Mononuclear cell (primary cell): ENCODE results near the gene MPDZ. TPM values are rescaled to one million over a fixed set of nuclear protein-coding genes. Genes with fewer than 3 reads are reported as not detected.

Experiments used
- H3K27me3 ChIP-seq: 2 replicates; pipeline ENCODE4 v1.6.0; 2011; ENCODE audit warnings: low read length, control low read depth; ENCODE audit not compliant: insufficient read depth
- H3K4me1 ChIP-seq: 2 replicates; pipeline ENCODE4 v1.5.1; 2011; ENCODE audit warnings: mild to moderate bottlenecking, low read length, control low read depth; ENCODE audit not compliant: insufficient read depth
- H3K4me3 ChIP-seq: 2 replicates; pipeline ENCODE4 v1.5.1; 2011; ENCODE audit warnings: mild to moderate bottlenecking, low read length, moderate library complexity
- H3K9me3 ChIP-seq: 2 replicates; pipeline ENCODE4 v1.5.1; 2011; ENCODE audit warnings: low read depth, mild to moderate bottlenecking, control low read depth, low read length
- total RNA-seq: library from RNA; depleted of rRNA; stranded (reverse); fragments of >200 nt; gene quantifications from one replicate; pipeline ENCODE4 v1.2.3, GENCODE V29; 2012

The MPDZ gene, protein sequence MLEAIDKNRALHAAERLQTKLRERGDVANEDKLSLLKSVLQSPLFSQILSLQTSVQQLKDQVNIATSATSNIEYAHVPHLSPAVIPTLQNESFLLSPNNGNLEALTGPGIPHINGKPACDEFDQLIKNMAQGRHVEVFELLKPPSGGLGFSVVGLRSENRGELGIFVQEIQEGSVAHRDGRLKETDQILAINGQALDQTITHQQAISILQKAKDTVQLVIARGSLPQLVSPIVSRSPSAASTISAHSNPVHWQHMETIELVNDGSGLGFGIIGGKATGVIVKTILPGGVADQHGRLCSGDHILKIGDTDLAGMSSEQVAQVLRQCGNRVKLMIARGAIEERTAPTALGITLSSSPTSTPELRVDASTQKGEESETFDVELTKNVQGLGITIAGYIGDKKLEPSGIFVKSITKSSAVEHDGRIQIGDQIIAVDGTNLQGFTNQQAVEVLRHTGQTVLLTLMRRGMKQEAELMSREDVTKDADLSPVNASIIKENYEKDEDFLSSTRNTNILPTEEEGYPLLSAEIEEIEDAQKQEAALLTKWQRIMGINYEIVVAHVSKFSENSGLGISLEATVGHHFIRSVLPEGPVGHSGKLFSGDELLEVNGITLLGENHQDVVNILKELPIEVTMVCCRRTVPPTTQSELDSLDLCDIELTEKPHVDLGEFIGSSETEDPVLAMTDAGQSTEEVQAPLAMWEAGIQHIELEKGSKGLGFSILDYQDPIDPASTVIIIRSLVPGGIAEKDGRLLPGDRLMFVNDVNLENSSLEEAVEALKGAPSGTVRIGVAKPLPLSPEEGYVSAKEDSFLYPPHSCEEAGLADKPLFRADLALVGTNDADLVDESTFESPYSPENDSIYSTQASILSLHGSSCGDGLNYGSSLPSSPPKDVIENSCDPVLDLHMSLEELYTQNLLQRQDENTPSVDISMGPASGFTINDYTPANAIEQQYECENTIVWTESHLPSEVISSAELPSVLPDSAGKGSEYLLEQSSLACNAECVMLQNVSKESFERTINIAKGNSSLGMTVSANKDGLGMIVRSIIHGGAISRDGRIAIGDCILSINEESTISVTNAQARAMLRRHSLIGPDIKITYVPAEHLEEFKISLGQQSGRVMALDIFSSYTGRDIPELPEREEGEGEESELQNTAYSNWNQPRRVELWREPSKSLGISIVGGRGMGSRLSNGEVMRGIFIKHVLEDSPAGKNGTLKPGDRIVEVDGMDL (N-terminal part only)
- total RNA-seq = 1.3 TPM

DNA sequence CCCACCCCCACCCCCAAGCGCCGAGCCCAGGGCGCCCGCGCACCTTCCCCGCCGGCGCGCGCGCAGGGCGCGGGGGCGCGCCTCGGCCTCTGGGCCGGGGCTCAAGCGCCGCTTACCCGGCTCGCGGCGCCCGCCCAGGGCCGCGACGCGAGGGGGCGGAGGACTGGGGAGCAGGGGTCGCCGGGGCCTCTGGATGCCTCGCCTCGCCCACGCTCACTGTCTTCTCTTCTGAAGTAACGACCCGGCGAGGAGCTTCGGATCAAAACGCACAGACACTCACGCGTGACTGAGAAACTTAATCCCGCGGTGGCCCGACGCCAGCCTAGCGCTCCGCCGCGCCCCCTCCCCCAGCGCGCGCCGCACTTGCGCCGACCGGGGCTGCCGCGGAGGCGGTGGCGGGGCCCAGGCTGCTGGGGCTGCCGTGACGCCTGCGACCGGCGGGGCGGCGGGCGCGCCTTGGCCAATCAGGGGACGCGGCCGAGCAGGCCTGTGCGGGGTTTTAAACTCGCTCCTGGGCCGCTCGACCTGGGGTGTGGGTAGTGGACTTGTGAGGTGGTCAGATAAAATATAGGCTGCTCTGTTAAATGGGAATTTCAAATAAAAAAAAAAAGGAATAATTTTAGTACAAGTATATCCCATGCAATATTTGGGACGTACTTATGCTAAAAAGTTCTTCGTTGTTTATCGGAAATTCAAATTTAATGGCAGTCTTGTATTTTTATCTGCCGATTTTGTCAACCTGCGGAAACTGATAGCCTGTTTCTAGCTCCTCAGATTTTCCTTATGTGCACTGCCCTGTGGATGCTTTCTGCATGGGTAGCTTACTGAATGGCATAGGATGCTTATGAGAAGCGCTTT, at the start of gene MPDZ:
Gene MPDZ, minus strand, starts transcription at position 409 of the 858 bp plus-strand sequence. CDS start 29,377 bp downstream, outside the sequence.
- H3K4me1 ChIP-seq = no peaks in the 10 kb centered on the region
- peaks cover 19% of the 10 kb centered on the region for H3K27me3 ChIP-seq
- no peak within 1 kb of the TSS for H3K4me3 ChIP-seq
- H3K9me3 ChIP-seq = no peaks in the 10 kb centered on the region

DNA sequence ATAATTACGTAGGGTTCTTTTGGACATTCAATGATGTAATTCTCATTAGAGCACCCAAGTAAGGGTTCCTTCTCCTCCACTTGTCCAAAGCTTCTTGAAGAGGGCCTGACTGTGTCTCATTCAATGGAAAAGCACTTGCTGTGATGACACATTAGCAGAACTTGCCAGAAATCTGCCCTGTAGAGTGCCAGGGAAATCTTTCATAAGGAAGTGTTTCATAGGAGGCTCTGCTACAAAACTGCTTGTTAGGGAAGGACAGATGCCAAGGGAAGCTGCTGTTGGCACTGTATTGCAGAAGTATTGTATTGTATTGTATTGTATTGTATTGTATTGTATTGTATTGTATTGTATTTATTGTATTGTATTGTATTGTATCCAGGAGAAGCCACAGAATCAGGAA, 45.5 kb upstream of the MPDZ start:
- Histone ChIP-seq H3K27me3 (no peaks in the 10 kb centered on the region), H3K4me1 (no peaks in the 10 kb centered on the region), H3K4me3 (no peak overlapping the region), H3K9me3 (no peaks in the 10 kb centered on the region)

DNA sequence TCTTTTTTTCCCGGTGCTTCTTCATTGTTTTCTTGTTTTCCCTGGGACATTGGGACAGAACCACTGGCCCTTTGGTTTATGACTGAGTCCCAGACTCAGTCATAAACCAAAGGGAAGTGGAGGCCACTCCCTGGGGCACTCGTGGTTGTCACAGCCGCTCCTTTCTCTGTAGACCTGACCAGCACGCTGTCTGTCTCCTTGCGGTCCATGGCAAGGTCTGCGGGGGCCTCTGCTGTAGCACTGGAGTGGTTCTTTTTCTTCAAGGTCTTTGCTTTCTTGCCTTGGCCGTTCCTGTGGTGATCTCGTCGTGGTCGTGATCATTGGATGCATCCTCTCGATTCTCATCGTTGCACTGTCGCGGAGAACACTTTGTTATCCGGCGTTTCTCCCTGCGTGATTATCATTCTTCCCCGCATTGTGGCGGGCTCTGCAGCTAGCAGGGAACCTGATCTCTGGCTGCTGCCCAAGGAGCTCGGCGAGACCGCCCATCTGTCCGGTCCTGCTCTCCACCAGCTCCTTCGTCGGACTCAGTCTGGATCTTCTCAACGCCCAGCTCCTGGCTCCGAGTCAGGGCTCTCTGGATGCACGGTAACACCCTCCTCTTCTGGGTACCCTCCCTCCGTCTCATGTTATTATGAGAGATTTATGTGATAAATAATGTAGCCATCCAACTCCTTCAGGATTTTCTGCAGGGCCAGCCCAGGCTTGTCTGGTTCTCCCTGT, 43.5 kb upstream of the MPDZ start:
- H3K9me3 ChIP-seq = peaks cover 2% of the 10 kb centered on the region
- no peak overlapping the region for H3K4me3 ChIP-seq
- no peaks in the 10 kb centered on the region for H3K27me3 ChIP-seq
- no peaks in the 10 kb centered on the region for H3K4me1 ChIP-seq

DNA sequence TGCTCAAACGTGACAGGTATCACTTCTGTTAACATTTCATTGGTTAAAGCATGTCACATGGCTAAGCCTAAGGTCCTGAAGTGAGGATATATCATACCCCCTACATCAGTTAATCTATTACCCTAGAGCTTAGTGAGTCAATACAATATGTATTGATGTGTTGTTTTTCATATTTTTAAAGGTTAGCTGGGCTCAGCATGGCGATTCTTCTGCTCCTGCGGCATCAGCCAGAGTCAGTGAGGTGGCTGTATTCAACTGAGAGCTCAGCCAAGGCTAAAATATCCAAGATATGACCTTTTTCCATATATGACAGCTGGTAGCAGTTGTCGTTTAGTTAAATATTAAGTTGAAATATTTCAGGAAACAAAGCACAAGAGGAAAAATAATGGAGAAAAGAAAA, 38.5 kb upstream of the MPDZ start:
- H3K27me3 ChIP-seq = no peaks in the 10 kb centered on the region
- H3K4me3 ChIP-seq = no peak overlapping the region
- H3K4me1 ChIP-seq = no peaks in the 10 kb centered on the region
- peaks cover 6% of the 10 kb centered on the region for H3K9me3 ChIP-seq

DNA sequence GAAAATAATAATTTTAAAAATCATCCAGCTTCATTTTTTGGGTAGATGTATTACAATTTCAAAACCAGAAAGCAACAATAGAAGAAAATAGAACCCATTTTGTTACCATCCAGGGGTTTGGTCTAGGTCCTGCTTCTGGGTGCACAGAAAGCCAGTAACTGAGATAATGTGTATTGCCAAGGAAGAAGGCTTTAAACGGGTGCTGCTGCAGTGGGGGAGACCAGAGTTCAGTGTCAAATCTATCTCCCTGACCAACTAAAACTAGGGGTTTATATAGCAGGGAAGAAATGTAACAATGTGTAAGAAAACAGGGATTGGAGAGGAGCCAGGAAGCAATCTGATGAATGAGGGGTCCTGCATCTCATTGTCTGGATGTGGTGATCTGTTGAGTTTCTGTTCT, 17.5 kb upstream of the MPDZ start:
- H3K4me3 ChIP-seq = no peak overlapping the region
- no peaks in the 10 kb centered on the region for H3K4me1 ChIP-seq
- no peaks in the 10 kb centered on the region for H3K27me3 ChIP-seq
- H3K9me3 ChIP-seq = no peaks in the 10 kb centered on the region

DNA sequence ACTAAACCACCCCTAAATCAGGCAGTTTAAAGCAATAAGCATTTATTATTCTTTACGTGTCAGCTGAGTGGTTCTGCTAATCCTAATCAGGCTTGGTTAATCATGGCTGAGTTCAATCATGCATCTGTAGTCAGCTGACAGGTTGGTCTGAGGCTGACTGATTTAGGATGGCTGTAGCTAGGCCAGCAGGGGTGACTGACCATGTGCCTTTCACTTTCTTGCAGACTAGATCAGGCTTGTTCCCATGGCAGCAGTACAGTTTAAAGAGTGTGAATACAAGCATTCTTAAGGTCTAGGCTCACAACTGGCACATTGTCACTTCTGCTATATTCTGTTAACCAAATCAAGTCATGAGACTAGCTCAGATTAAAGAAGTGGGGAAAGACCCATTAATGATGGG, 16.1 kb upstream of the MPDZ start:
- Histone ChIP-seq H3K4me1 (no peaks in the 10 kb centered on the region), H3K9me3 (no peaks in the 10 kb centered on the region), H3K27me3 (no peaks in the 10 kb centered on the region), H3K4me3 (no peak overlapping the region)

DNA sequence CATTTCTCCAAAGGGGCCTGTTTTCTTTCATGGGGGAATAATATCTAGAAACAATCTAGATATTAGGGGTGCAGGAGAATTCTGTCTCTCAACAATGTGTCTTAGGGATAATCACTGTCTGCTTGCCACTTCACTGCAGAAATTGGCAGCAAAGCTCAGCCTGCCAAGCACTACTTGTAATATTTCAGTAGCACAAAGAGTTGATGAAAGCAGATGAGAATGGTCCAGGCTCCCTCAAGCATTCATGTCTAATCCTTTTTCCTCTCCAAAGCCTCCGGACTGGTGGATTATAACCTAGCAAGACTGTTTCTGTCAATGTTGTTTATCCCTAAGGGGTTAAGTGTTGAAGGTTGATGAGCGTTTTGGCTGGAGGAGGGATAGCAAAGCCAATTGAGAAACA, 13.3 kb upstream of the MPDZ start:
- H3K9me3 ChIP-seq = no peaks in the 10 kb centered on the region
- H3K4me1 ChIP-seq = no peaks in the 10 kb centered on the region
- no peak overlapping the region for H3K4me3 ChIP-seq
- H3K27me3 ChIP-seq = no peaks in the 10 kb centered on the region

DNA sequence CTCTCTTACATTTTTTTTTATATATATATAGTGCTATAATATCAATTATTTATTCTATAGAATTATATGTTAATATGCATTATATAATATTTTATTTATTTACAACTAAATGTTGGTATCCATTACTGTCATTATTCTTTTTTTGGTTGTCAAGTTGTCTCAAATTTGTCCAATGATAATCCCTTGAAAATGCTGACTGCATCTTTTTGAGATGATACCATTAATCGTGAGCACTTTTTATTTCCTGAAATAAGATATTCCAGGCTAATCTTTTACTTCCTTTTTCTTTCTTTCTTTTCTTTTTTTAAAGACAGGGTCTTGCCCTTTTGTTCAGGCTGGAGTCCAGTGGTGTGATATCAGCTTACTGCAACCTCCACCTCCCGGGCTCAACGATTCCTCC, 12.7 kb upstream of the MPDZ start:
- Histone ChIP-seq H3K27me3 (no peaks in the 10 kb centered on the region), H3K4me1 (no peaks in the 10 kb centered on the region), H3K4me3 (no peak overlapping the region), H3K9me3 (no peaks in the 10 kb centered on the region)

DNA sequence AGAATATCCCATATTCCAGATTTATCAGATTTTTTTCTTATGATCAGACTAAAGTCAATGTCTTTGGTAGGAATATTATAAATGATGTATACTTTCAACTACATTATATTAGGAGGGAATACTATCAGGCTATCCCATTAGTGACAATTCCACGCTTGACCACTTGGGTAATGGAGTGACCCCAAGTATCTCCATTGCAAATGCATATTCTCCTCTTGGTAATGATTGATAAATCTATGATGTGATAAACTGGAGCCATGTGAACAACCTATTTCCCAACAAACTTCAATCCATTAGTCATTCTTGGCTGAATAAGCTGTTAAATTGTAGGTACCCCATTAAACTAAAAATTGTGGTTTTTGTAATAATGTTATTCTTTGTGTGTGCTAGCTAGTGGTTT, 12.2 kb upstream of the MPDZ start:
- Histone ChIP-seq H3K27me3 (no peaks in the 10 kb centered on the region), H3K4me1 (no peaks in the 10 kb centered on the region), H3K4me3 (no peak overlapping the region), H3K9me3 (no peaks in the 10 kb centered on the region)

DNA sequence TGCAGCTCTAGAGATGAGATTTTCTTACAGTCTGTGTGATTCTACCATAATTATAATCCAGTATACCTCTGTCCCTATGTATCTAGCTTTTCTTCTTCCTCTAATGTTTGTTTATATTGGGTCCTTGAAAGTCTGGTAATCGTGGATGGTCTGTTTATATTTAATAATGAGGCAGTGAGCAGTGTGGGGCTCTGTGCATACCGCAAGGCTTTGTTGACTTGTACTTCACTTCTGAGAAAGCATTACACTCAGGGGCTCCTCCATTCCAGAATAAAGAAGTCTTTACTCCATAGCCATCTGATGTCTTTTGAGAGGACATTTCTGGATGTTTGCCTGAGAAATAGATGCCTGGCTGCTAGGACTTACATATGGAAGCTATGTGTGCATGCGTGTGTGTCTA, 4.5 kb upstream of the MPDZ start:
- H3K9me3 ChIP-seq = no peaks in the 10 kb centered on the region
- H3K4me3 ChIP-seq = no peak overlapping the region

DNA sequence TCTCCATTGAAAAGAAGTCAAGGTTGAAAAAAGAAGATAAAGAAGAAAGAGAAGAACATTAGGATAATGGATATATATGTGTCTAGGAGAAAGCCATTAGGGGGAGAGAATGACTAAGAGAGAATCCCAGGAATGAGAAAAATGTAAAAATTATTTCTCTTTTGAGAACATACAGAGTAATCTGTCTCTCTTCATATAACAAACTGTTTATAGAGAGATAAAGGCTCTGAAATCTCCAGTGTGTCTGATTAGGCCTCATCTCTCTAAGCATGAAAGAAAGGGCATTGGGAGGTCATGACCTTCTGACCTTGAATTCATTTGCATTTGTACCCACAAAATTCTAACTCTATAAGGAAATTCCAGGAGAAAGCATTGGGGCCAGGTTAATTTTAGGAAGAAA, 3.5 kb upstream of the MPDZ start:
- H3K27me3 ChIP-seq = peaks cover 16% of the 10 kb centered on the region
- no peak overlapping the region for H3K4me3 ChIP-seq
- H3K4me1 ChIP-seq = no peaks in the 10 kb centered on the region
- no peaks in the 10 kb centered on the region for H3K9me3 ChIP-seq

More for the DNA sequence above, 4.5 kb upstream of the MPDZ start:
- Histone ChIP-seq H3K27me3 (peaks cover 10% of the 10 kb centered on the region), H3K4me1 (no peaks in the 10 kb centered on the region)

DNA sequence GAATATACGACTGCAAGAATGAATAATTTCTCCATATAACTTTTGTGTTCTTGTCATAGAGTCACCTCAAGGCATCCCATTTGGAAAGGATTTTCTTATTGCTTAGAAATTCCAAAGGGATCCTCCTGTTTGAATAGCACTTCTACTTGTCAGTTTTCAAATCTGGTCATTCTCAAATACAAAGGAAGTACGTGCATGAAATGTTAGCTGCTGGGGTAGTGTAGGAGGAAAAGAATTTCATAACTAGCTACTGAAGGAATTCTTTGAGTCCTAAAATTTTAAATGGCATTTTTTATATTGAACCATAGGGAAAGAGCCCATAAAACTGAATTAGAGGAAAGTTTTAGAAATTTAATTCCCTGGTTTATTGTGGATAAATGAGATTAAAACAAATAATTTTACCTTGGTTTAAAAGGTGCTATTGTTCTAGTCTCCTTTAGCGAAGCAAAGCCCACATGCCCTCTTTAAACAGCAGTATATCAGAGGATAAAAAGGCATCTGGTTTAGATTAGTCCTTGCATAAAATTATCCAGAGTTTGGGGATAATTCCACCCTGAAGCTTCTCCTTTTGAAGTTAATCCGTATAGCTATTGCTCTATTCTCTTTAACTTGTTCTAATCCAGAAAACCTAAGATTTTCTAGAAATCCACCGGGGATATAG, 2.0 kb upstream of the MPDZ start:
- Histone ChIP-seq H3K9me3 (no peaks in the 10 kb centered on the region), H3K4me1 (no peaks in the 10 kb centered on the region), H3K27me3 (peaks cover 19% of the 10 kb centered on the region), H3K4me3 (no peak overlapping the region)

DNA sequence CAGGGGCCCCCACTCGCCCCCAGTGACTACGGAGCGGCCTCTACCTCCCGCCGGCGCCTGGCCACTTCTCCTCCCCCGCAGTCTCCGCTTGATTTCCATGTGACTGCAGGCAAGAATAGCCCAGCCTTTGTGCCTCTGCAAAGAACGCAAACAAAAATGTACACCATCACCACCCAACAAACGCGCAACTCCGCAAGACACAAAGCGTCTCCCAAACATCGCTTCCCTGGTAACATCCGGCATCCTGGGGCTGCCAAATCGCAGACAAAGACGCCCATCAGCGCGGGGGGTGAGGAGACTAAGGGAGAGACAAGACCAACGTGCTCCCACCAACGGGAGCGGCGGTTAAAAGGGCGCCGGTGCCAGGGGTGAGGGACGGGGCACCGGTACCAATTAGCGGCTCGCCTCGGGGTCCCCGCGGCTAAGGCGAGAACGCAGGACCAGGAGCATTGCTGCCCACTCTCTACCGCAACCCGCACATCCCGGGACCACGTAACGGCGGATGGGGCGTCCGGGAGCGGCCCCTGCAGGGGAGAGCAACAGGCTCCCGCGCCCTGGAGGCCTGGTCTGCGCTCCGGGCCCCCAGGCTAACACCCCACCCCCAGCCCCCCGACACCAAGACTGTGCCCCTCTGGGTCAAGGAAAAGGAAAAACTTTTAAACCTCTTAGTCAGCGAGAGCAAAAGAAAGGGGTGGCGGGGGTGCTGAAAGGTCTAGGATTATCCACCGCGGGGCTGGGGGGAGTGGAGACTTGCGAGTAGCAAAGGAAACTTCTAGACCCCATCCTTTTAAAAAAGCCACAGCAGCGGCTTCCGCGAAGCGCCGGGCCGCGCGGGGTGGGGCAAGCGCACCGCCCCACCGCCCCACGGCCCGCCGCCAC, 885 bp downstream of the MPDZ start:
- Histone ChIP-seq H3K4me3 (no peak overlapping the region), H3K9me3 (no peaks in the 10 kb centered on the region), H3K4me1 (no peaks in the 10 kb centered on the region), H3K27me3 (peaks cover 19% of the 10 kb centered on the region)
